B cell (primary cell): Measurements from ENCODE around the gene SAC3D1.

Source experiments
- CTCF ChIP-seq: fragments of 200-600 bp; IDR thresholded peaks from one replicate; pipeline ENCODE4 v1.8.0; 2022; ENCODE audit warnings: antibody characterized with exemption, mild to moderate bottlenecking
- EZH2 ChIP-seq: IDR thresholded peaks from 2 replicates; pipeline ENCODE4 v1.6.1; 2012; ENCODE audit warnings: borderline replicate concordance, low read depth, mild to moderate bottlenecking, moderate library complexity, low read length; ENCODE audit not compliant: insufficient read depth, poor library complexity, severe bottlenecking

- no peak for TF ChIP-seq CTCF
- no peak for TF ChIP-seq EZH2
Measured at GRCh38 chr11:65021509-65021908, 19.5 kb upstream of the SAC3D1 start.
